PC-3 (cell line): Measurements from ENCODE around the gene EXOC4. TPM values are rescaled to one million over a fixed set of nuclear protein-coding genes. Genes with fewer than 3 reads are reported as not detected.

ENCODE experiments used
- ATAC-seq: fragments of 200-7000 bp; cut with Tn5 transposase; 2 replicates; pipeline ENCODE4 v1.9.1; 2020; ENCODE audit warnings: mild to moderate bottlenecking, moderate library complexity
- BruUV-seq: library from RNA; stranded (reverse); fragments of 400-500 nt; replicated peaks from 2 replicates; lab custom pipeline; 2021; lab: Mats Ljungman, UMichigan
- CTCF ChIA-PET: fragments of 300-600 bp; sonication (Branson Sonifier 250); formaldehyde crosslinking; loops from one replicate; lab custom pipeline; 2022; ENCODE audit warnings: antibody characterized with exemption; lab: Charles Lee
- POLR2A ChIA-PET: fragments of 300-600 bp; sonication (Branson Sonifier 250); formaldehyde crosslinking; loops from one replicate; lab custom pipeline; 2022; ENCODE audit warnings: antibody characterized with exemption; ENCODE audit not compliant: unreplicated experiment; lab: Charles Lee
- DNase-seq: peaks from one replicate; pipeline ENCODE4 v3.0.0-alpha.2; 2015
- H2AFZ ChIP-seq: fragments of 300-600 bp; sonication (generic); 2 replicates; pipeline ENCODE4 v1.6.0; 2016; ENCODE audit warnings: antibody characterized with exemption, low read length
- H3F3A ChIP-seq: fragments of 300-600 bp; sonication (generic); one replicate; pipeline ENCODE4 v1.6.0; 2017; ENCODE audit warnings: antibody characterized with exemption, low read length, control low read depth, mild to moderate bottlenecking; ENCODE audit not compliant: unreplicated experiment
- H3K27ac ChIP-seq: fragments of 300-600 bp; sonication (generic); 2 replicates; pipeline ENCODE4 v1.5.1; 2016; ENCODE audit warnings: mild to moderate bottlenecking, low read length
- H3K27me3 ChIP-seq: fragments of 300-600 bp; sonication (generic); 2 replicates; pipeline ENCODE4 v1.6.1; 2016; ENCODE audit warnings: low read length, mixed read lengths
- H3K36me3 ChIP-seq: fragments of 300-600 bp; sonication (generic); 2 replicates; pipeline ENCODE4 v1.6.1; 2016; ENCODE audit warnings: low read depth, mixed run types, low read length, mixed read lengths
- H3K4me1 ChIP-seq: fragments of 300-600 bp; sonication (generic); 2 replicates; pipeline ENCODE4 v1.5.1; 2016; ENCODE audit warnings: low read length; ENCODE audit not compliant: insufficient read depth
- H3K4me2 ChIP-seq: fragments of 300-600 bp; sonication (generic); 2 replicates; pipeline ENCODE4 v1.6.0; 2016; ENCODE audit warnings: low read length
- H3K4me3 ChIP-seq: fragments of 300-600 bp; sonication (generic); 2 replicates; pipeline ENCODE4 v1.5.1; 2016; ENCODE audit warnings: mild to moderate bottlenecking, low read length, mixed read lengths
- H3K79me2 ChIP-seq: fragments of 300-600 bp; sonication (generic); 2 replicates; pipeline ENCODE4 v1.6.1; 2017; ENCODE audit warnings: low read length, mixed read lengths
- H3K9ac ChIP-seq: fragments of 300-600 bp; sonication (generic); 2 replicates; pipeline ENCODE4 v1.6.0; 2016; ENCODE audit warnings: mild to moderate bottlenecking, low read length
- H3K9me2 ChIP-seq: fragments of 300-600 bp; sonication (generic); replicated peaks from 2 replicates; pipeline ENCODE4 v1.6.1; 2016; ENCODE audit warnings: mixed run types, low read length, mixed read lengths
- H3K9me3 ChIP-seq: fragments of 300-600 bp; sonication (generic); 2 replicates; pipeline ENCODE4 v1.6.1; 2016; ENCODE audit warnings: low read length, mixed read lengths
- H4K20me1 ChIP-seq: fragments of 300-600 bp; sonication (generic); 2 replicates; pipeline ENCODE4 v1.6.1; 2016; ENCODE audit warnings: low read length, mixed read lengths
- EZH2 ChIP-seq: fragments of 300-600 bp; sonication (generic); IDR thresholded peaks from one replicate; pipeline ENCODE4 v1.6.1; 2017; ENCODE audit warnings: antibody characterized with exemption, mild to moderate bottlenecking, low read length; ENCODE audit not compliant: unreplicated experiment
- EZH2phosphoT487 ChIP-seq: fragments of 300-600 bp; sonication (generic); IDR thresholded peaks from 2 replicates; pipeline ENCODE4 v1.6.1; 2018; ENCODE audit warnings: mild to moderate bottlenecking, antibody characterized with exemption, low read length, borderline replicate concordance
- intact Hi-C: fragments of 100-400 bp; cut with micrococcal nuclease; formaldehyde crosslinking; loops from 2 replicates; pipeline ENCODE4 v1.9.0; 2023
- total RNA-seq: library from RNA; depleted of rRNA; stranded (reverse); fragments of >200 nt; gene quantifications from 2 replicates; pipeline ENCODE4 v1.2.3, GENCODE V29; 2014
- TF ChIP-seq, protein P1 (sequence below): fragments of 300-600 bp; sonication (generic); conservative IDR thresholded peaks from 2 replicates; pipeline ENCODE4 v1.5.1; 2017; ENCODE audit warnings: antibody characterized with exemption, low read depth, mild to moderate bottlenecking, low read length

The EXOC4 gene
- total RNA-seq, 1 experiment from 2014 or later, result 43.5 TPM

DNA sequence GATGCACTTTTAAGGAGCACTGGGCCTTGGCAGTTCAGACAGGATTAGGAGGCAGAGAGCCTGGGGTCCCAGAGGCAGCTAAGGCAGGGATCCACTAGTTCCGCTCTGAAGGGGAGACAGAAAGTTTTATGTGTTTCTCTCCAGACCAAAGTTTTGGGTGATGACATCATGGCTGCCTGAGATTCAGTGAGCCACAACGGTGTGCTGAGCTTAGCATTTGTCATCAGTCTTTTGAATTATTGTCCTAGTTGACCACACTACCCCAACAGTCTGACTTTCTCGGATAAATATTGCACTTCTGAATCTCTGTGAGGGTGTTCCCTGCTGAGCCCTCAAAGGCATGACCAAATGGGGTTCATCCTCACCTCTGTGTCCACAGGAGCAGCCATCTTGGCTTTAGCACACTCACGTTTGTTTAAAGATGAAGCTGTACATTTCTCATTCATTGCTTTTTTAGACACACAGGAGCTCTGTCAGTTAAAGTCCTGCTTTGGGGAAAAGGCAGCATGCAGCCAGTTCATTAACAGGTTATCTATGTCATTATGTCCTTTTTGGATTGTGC is 576.5 kb downstream of the EXOC4 start:
- Histone ChIP-seq H3K9ac (no peak overlapping the region), H4K20me1 (no peaks in the 10 kb centered on the region), H3K36me3 (no peaks in the 10 kb centered on the region), H3F3A (no peaks in the 10 kb centered on the region), H3K27ac (no peak overlapping the region), H3K4me3 (no peak overlapping the region), H3K9me2 (no peaks in the 10 kb centered on the region), H3K79me2 (no peaks in the 10 kb centered on the region), H3K4me2 (no peak overlapping the region), H3K27me3 (no peaks in the 10 kb centered on the region), H2AFZ (no peak overlapping the region), H3K9me3 (no peaks in the 10 kb centered on the region), H3K4me1 (no peaks in the 10 kb centered on the region)
- TF ChIP-seq, protein P1, sequence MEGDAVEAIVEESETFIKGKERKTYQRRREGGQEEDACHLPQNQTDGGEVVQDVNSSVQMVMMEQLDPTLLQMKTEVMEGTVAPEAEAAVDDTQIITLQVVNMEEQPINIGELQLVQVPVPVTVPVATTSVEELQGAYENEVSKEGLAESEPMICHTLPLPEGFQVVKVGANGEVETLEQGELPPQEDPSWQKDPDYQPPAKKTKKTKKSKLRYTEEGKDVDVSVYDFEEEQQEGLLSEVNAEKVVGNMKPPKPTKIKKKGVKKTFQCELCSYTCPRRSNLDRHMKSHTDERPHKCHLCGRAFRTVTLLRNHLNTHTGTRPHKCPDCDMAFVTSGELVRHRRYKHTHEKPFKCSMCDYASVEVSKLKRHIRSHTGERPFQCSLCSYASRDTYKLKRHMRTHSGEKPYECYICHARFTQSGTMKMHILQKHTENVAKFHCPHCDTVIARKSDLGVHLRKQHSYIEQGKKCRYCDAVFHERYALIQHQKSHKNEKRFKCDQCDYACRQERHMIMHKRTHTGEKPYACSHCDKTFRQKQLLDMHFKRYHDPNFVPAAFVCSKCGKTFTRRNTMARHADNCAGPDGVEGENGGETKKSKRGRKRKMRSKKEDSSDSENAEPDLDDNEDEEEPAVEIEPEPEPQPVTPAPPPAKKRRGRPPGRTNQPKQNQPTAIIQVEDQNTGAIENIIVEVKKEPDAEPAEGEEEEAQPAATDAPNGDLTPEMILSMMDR, result no peak
- TF ChIP-seq EZH2phosphoT487 (no peak), EZH2 (no peak)
- DNase-seq (no peak), ATAC-seq (no peak)
- ChIA-PET CTCF (no interaction called here), POLR2A (no interaction called here)
- intact Hi-C loops, result no loop called here
- no TSS peak for BruUV-seq

DNA sequence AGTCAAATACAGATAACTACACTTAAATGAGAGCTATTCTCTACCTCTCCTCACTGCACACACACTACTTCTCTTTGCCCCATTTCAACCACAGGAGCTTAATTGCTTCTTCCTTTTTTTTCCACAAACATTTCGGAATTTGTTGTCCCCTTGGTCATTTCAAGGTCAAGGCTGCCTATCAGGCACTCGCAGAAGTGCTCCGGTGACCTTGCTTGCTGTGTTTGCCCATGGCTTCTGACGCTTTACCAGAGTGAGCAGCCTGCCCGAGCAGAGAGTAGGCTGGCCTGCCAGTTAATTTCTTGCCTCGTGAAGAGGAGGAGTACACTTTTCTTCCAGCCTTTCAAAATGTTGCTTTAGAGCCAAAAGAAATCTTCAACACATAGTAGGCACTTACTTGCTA is 577.2 kb downstream of the EXOC4 start:
- no peak overlapping the region for H3K27ac ChIP-seq
- H3K4me3 ChIP-seq, result no peak overlapping the region
- DNase-seq (no peak), ATAC-seq (no peak)
- H3K9me2 ChIP-seq, result no peaks in the 10 kb centered on the region
- TF ChIP-seq, protein P1, result no peak
- TF ChIP-seq EZH2, result no peak
- TF ChIP-seq EZH2phosphoT487, result no peak
- POLR2A ChIA-PET, result no interaction called here
- H3K4me2 ChIP-seq, result no peak overlapping the region
- no TSS peak for BruUV-seq
- intact Hi-C loops, result loop anchor here (10.0 kb wide), 1 partner anchor 55 kb away; no protein-coding TSS in a partner anchor
- no peaks in the 10 kb centered on the region for H3K9me3 ChIP-seq
- H3K36me3 ChIP-seq, result no peaks in the 10 kb centered on the region
- no peaks in the 10 kb centered on the region for H3F3A ChIP-seq
- H3K4me1 ChIP-seq, result no peaks in the 10 kb centered on the region
- H3K27me3 ChIP-seq, result no peaks in the 10 kb centered on the region
- H3K9ac ChIP-seq, result no peak overlapping the region
- H4K20me1 ChIP-seq, result no peaks in the 10 kb centered on the region
- H2AFZ ChIP-seq, result no peak overlapping the region
- H3K79me2 ChIP-seq, result no peaks in the 10 kb centered on the region
- CTCF ChIA-PET, result no interaction called here

DNA sequence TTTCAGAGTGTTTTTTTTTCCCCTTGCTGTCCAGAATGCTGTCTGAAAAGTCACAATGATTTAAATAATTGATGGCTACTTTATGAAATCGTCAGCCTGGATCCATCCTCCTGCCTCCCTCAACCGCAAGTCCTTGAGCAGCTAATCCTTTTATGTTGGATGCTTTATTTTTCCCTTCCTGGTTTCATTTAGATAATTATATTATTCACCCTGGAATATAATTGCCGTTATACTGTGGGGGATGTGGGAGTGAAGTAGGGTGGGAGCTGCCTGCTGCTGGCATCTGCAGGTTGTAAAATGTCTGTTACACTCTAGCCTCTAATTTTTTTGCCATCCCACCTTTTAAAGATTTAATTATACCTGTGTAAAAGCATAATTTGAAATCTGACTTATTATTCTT is 583.8 kb downstream of the EXOC4 start:
- H3K9me2 ChIP-seq, result no peaks in the 10 kb centered on the region
- H3K36me3 ChIP-seq, result no peaks in the 10 kb centered on the region
- POLR2A ChIA-PET, result no interaction called here
- H3K9me3 ChIP-seq, result no peaks in the 10 kb centered on the region
- H3K9ac ChIP-seq, result no peak overlapping the region
- H3K27me3 ChIP-seq, result no peaks in the 10 kb centered on the region
- no peaks in the 10 kb centered on the region for H3F3A ChIP-seq
- no peak overlapping the region for H3K4me2 ChIP-seq
- CTCF ChIA-PET, result no interaction called here
- no peaks in the 10 kb centered on the region for H3K4me1 ChIP-seq
- no peak overlapping the region for H3K4me3 ChIP-seq
- intact Hi-C loops, result loop anchor here (10.0 kb wide), 1 partner anchor 62 kb away; no protein-coding TSS in a partner anchor
- TF ChIP-seq EZH2phosphoT487, result no peak
- TF ChIP-seq EZH2, result no peak
- TF ChIP-seq, protein P1, result no peak
- no peak overlapping the region for H2AFZ ChIP-seq
- no peaks in the 10 kb centered on the region for H3K79me2 ChIP-seq
- H4K20me1 ChIP-seq, result no peaks in the 10 kb centered on the region
- H3K27ac ChIP-seq, result no peak overlapping the region
- no peak for DNase-seq
- no peak for ATAC-seq
- BruUV-seq, result no TSS peak
